Fibroblast of the aortic adventitia (primary cell): ENCODE results near the gene SAMD14. TPM values are rescaled to one million over a fixed set of nuclear protein-coding genes. Genes with fewer than 3 reads are reported as not detected.

Experiments
- DNase-seq: peaks from one replicate; pipeline ENCODE4 v3.0.0-alpha.2; 2010; ENCODE audit warnings: low read depth
- H3K4me3 ChIP-seq: 2 replicates; pipeline ENCODE4 v1.5.1; 2011; ENCODE audit warnings: low read depth, mild to moderate bottlenecking, control low read depth, low read length, moderate library complexity
- CTCF ChIP-seq: IDR thresholded peaks from 2 replicates; pipeline ENCODE4 v1.5.1; 2011; ENCODE audit warnings: mild to moderate bottlenecking, low read length, control low read depth, inconsistent platforms; ENCODE audit not compliant: insufficient read depth
- total RNA-seq: library from RNA; depleted of rRNA; stranded (reverse); fragments of >200 nt; gene quantifications from 2 replicates; pipeline ENCODE4 v1.2.3, GENCODE V29; 2012; ENCODE audit warnings: low replicate concordance

Gene SAMD14
- total RNA-seq, 1 donor = 1.6 TPM

GRCh38 chr17:50132104-50132794, 2.3 kb upstream of the SAMD14 start:
- no peak for DNase-seq
- no peak for TF ChIP-seq CTCF

GRCh38 chr17:50130559-50131305, 772 bp upstream of the SAMD14 start:
- TF ChIP-seq CTCF = no peak
- no peak for DNase-seq
- no peak overlapping the region for H3K4me3 ChIP-seq

More at GRCh38 chr17:50132104-50132794, 2.3 kb upstream of the SAMD14 start:
- H3K4me3 ChIP-seq = no peak overlapping the region

- no peak for TF ChIP-seq CTCF
- H3K4me3 ChIP-seq = peak overlapping the region; percentile 51
- DNase-seq = no peak
Observed at GRCh38 chr17:50129353-50129727, 620 bp downstream of the SAMD14 start.

- no peak for DNase-seq
- H3K4me3 ChIP-seq = peak overlapping the region; percentile 17
- no peak for TF ChIP-seq CTCF
Observed at GRCh38 chr17:50128441-50129352, 1.3 kb downstream of the SAMD14 start.

- TF ChIP-seq CTCF = no peak
- no peak overlapping the region for H3K4me3 ChIP-seq
- no peak for DNase-seq
Observed at GRCh38 chr17:50127697-50128361, 2.1 kb downstream of the SAMD14 start.

GRCh38 chr17:50125420-50125997, 4.5 kb downstream of the SAMD14 start:
- no peak for DNase-seq
- H3K4me3 ChIP-seq = no peak overlapping the region
- no peak for TF ChIP-seq CTCF
